ENCODE data around the gene TMED1. TPM values are rescaled to one million over a fixed set of nuclear protein-coding genes. Genes with fewer than 3 reads are reported as not detected.

Gene TMED1
- total RNA-seq, 1 experiment from 2014 or later = 32.3 TPM

DNA sequence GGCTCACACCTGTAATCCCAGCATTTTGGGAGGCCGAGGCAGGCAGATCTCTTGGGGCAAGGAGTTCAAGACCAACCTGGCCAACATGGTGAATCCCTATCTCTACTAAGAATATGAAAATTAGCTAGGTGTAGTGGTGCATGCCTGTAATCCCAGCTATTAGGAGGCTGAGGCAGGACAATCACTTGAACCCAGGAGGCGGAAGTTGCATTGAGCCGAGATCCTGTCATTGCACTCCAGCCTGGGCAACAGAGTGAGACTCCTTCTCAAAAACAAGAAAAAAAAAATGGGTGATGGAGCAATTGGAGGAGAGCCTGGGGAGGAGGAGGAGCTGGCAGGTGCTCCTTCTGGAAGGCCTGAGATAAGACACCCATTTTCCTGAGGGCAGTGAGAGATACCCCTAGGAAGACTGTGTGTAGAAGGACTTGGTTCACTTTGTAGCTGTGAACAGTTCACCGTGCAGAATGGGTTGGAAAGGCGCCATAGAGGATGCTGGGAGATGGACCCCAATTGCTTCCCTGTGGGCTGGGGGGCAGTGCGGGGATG, 26.6 kb upstream of the TMED1 start:
- H3K23ac ChIP-seq (ENCODE audit: insufficient read length, low read depth, low read length) = no peak overlapping the region
- H3K27ac ChIP-seq (ENCODE audit: insufficient read length, low read depth, low read length) = no peak overlapping the region
- Mint-ChIP-seq H3K36me3 (ENCODE audit: insufficient read depth in 1 of 3, low read depth in 3 of 3) (no peaks in the 10 kb centered on the region), H3K4me1 (peaks cover 6 to 21% of the 10 kb centered on the region in 2 experiments), H3K27ac (no peak overlapping the region), H3K9me3 (no peaks in the 10 kb centered on the region), H3K27me3 (ENCODE audit: low read depth) (no peaks in the 10 kb centered on the region), H3K4me3 (no peak overlapping the region)
- no peak overlapping the region for H3K56ac ChIP-seq (ENCODE audit: insufficient read length, low read depth, low read length)
- H3K9me3 ChIP-seq (ENCODE audit: control insufficient read depth, low read depth, low read length) = no peaks in the 10 kb centered on the region
- no peak overlapping the region for H2AFZ ChIP-seq (ENCODE audit: low read length)
- H4K5ac ChIP-seq (ENCODE audit: insufficient read length, low read depth, low read length) = no peak overlapping the region
- no peak overlapping the region for H2BK15ac ChIP-seq (ENCODE audit: low read depth, low read length)
- H3K18ac ChIP-seq (ENCODE audit: insufficient read length, low read depth, low read length) = no peak overlapping the region
- H2BK20ac ChIP-seq (ENCODE audit: low read depth, low read length, poor library complexity, severe bottlenecking) = no peak overlapping the region
- H3K4ac ChIP-seq (ENCODE audit: low read depth, low read length) = no peak overlapping the region
- H3K4me1 ChIP-seq (ENCODE audit: insufficient read depth, low read length) = no peaks in the 10 kb centered on the region
- H4K91ac ChIP-seq (ENCODE audit: insufficient read length, low read depth, low read length) = no peak overlapping the region
- WGBS (ENCODE audit: extremely low coverage, insufficient read length, low lambda C conversion rate) = no CpG with 5 or more reads among the region's 6 CpGs
- H3K79me2 ChIP-seq (ENCODE audit: insufficient read depth, low read length) = no peaks in the 10 kb centered on the region; the same call in 1 of the 2 replicates
- no peak overlapping the region for H3K4me2 ChIP-seq (ENCODE audit: insufficient read depth, insufficient read length, low read length)
- H2BK5ac ChIP-seq (ENCODE audit: insufficient read length, low read length) = no peak overlapping the region
- H2BK12ac ChIP-seq (ENCODE audit: insufficient read length, low read depth, low read length) = no peak overlapping the region
- H3T11ph ChIP-seq (ENCODE audit: low read length) = no peak overlapping the region
- no peak overlapping the region for H3K9ac ChIP-seq (ENCODE audit: extremely low read depth, insufficient read length, low read length)
- H2BK120ac ChIP-seq (ENCODE audit: low read depth, low read length, poor library complexity, severe bottlenecking) = no peak overlapping the region
- no peaks in the 10 kb centered on the region for H3K23me2 ChIP-seq (ENCODE audit: insufficient read length, low read depth, low read length, poor library complexity, severe bottlenecking)
- H3K27me3 ChIP-seq (ENCODE audit: insufficient read depth, low read length) = no peaks in the 10 kb centered on the region
- H2AK5ac ChIP-seq (ENCODE audit: insufficient read length, low read length) = no peak overlapping the region
- no peaks in the 10 kb centered on the region for H4K20me1 ChIP-seq (ENCODE audit: control insufficient read depth, insufficient read depth, insufficient read length)
- H3K79me1 ChIP-seq (ENCODE audit: insufficient read depth, low read depth, low read length, poor library complexity, severe bottlenecking) = no peaks in the 10 kb centered on the region
- DNase-seq = no peak
- no peak overlapping the region for H3K14ac ChIP-seq (ENCODE audit: insufficient read depth, low read length)
- TF ChIP-seq, protein P1, sequence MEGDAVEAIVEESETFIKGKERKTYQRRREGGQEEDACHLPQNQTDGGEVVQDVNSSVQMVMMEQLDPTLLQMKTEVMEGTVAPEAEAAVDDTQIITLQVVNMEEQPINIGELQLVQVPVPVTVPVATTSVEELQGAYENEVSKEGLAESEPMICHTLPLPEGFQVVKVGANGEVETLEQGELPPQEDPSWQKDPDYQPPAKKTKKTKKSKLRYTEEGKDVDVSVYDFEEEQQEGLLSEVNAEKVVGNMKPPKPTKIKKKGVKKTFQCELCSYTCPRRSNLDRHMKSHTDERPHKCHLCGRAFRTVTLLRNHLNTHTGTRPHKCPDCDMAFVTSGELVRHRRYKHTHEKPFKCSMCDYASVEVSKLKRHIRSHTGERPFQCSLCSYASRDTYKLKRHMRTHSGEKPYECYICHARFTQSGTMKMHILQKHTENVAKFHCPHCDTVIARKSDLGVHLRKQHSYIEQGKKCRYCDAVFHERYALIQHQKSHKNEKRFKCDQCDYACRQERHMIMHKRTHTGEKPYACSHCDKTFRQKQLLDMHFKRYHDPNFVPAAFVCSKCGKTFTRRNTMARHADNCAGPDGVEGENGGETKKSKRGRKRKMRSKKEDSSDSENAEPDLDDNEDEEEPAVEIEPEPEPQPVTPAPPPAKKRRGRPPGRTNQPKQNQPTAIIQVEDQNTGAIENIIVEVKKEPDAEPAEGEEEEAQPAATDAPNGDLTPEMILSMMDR (conservative IDR thresholded peaks at IDR 0.05) = no peak
- H4K8ac ChIP-seq (replicated peaks; ENCODE audit: insufficient read length, low read depth, low read length) = no peak overlapping the region

All from H9 (cell line).